GM12872 (cell line): Measurements from ENCODE around the gene GRB10.

Experiments
- CTCF ChIP-seq: IDR thresholded peaks from 3 replicates; pipeline ENCODE4 v1.5.1; 2011; ENCODE audit warnings: low read depth, mild to moderate bottlenecking, low read length, moderate library complexity; ENCODE audit not compliant: insufficient read depth

Gene GRB10

GRCh38 chr7:50671386-50671785 lies 111.3 kb downstream of the GRB10 start:
- no peak for TF ChIP-seq CTCF

GRCh38 chr7:50669890-50670289 lies 112.8 kb downstream of the GRB10 start:
- no peak for TF ChIP-seq CTCF

- TF ChIP-seq CTCF: no peak
Measured at GRCh38 chr7:50667789-50668226, 114.9 kb downstream of the GRB10 start.

GRCh38 chr7:50667338-50667737 lies 115.4 kb downstream of the GRB10 start:
- TF ChIP-seq CTCF: no peak

- no peak for TF ChIP-seq CTCF
Measured at GRCh38 chr7:50666124-50666496, 116.6 kb downstream of the GRB10 start.

GRCh38 chr7:50665403-50666123 lies 117.1 kb downstream of the GRB10 start:
- peak; percentile 59 for TF ChIP-seq CTCF

- no peak for TF ChIP-seq CTCF
Measured at GRCh38 chr7:50664937-50665336, 117.8 kb downstream of the GRB10 start.
